Hepatocyte (in vitro differentiated cells): ENCODE measurements around the gene MSH3.

Experiments
- CTCF ChIP-seq: fragments of 200-600 bp; sonication (generic); IDR thresholded peaks from 2 replicates; pipeline ENCODE4 v1.5.1; 2016; ENCODE audit warnings: antibody characterized with exemption, mild to moderate bottlenecking; ENCODE audit not compliant: poor library complexity
- EZH2 ChIP-seq: fragments of 200-600 bp; sonication (generic); IDR thresholded peaks from 2 replicates; pipeline ENCODE4 v1.6.1; 2016; ENCODE audit warnings: antibody characterized with exemption, mild to moderate bottlenecking, borderline replicate concordance

GRCh38 chr5:80806929-80807328 is 152.5 kb downstream of the MSH3 start:
- no peak for TF ChIP-seq CTCF
- no peak for TF ChIP-seq EZH2
